ENCODE results near the gene CLDN17.

DNA sequence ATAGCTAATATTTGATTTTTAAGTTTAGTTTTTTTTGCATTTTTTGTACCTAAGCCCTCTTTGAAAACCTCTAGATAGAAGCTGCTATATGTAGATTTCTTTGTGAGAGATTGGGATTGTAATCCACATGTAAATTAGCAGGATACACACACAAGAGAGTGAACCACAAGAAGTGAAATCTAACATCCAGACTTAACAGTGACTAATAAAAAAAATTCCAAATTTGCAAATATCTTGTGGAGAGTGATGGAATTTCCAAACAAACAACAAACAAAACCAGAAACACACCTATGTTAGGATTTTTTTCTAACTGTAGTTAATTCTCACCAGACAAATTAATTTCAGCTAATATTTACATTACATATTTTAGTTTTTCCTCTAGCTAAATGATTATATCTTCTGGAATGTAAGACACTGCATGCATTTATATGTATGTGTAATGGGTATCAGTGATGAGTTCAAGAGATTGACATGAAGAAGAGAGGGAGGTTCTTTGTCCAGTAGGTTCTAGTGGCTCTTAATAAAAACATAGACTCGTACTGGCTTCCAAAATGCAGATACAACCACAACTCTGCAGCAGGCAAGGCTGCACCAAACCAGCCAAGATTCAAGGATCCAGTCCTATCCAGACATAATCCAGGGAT lies 12.8 kb downstream of the CLDN17 start:
- TF ChIP-seq EZH2 (IDR thresholded peaks at IDR 0.05; ENCODE audit: borderline replicate concordance, low read depth, low read length, severe bottlenecking) (no peak), POLR2A (IDR thresholded peaks at IDR 0.05; ENCODE audit: low read depth, low read length) (no peak), CTCF (IDR thresholded peaks at IDR 0.05; ENCODE audit: extremely low read depth in 1 of 2, insufficient read depth in 1 of 2, low read depth in 1 of 2, low read length in 2 of 2) (no peak), POLR2AphosphoS5 (IDR thresholded peaks at IDR 0.05; ENCODE audit: insufficient read depth, low read depth, low read length) (no peak), GATA2 (IDR thresholded peaks at IDR 0.05; ENCODE audit: insufficient read depth, insufficient read length, low read depth, low read length) (no peak)
- TF ChIP-seq, protein P1, sequence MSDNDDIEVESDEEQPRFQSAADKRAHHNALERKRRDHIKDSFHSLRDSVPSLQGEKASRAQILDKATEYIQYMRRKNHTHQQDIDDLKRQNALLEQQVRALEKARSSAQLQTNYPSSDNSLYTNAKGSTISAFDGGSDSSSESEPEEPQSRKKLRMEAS (IDR thresholded peaks at IDR 0.05; ENCODE audit: insufficient read depth, insufficient read length): no peak
